Hepatocyte (in vitro differentiated cells): ENCODE measurements around the gene SPTLC1.

Experiments
- CTCF ChIP-seq: fragments of 200-600 bp; sonication (generic); IDR thresholded peaks from 2 replicates; pipeline ENCODE4 v1.5.1; 2016; ENCODE audit warnings: antibody characterized with exemption, mild to moderate bottlenecking; ENCODE audit not compliant: poor library complexity
- EZH2 ChIP-seq: fragments of 200-600 bp; sonication (generic); IDR thresholded peaks from 2 replicates; pipeline ENCODE4 v1.6.1; 2016; ENCODE audit warnings: antibody characterized with exemption, mild to moderate bottlenecking, borderline replicate concordance
- EZH2phosphoT487 ChIP-seq: fragments of 200-600 bp; sonication (generic); IDR thresholded peaks from one replicate; pipeline ENCODE4 v1.6.1; 2018; ENCODE audit warnings: antibody characterized with exemption, mild to moderate bottlenecking, low read depth, moderate library complexity; ENCODE audit not compliant: unreplicated experiment, severe bottlenecking

GRCh38 chr9:92151691-92152393, 36.6 kb upstream of the SPTLC1 start:
- TF ChIP-seq EZH2, result no peak
- no peak for TF ChIP-seq CTCF
- TF ChIP-seq EZH2phosphoT487, result no peak
